MCF 10A (cell line): ENCODE data around the gene CEP43. TPM values are rescaled to one million over a fixed set of nuclear protein-coding genes. Genes with fewer than 3 reads are reported as not detected.

Experiments
- BruUV-seq: library from RNA; stranded (reverse); fragments of 400-500 nt; replicated peaks from 2 replicates; lab custom pipeline; 2021; lab: Mats Ljungman, UMichigan
- CTCF ChIA-PET: fragments of 300-600 bp; sonication (Branson Sonifier 250); formaldehyde crosslinking; extraction: SDS; loops from one replicate; lab custom pipeline; 2021; ENCODE audit warnings: antibody characterized with exemption, inconsistent platforms; lab: Yijun Ruan, JAX
- POLR2A ChIA-PET: fragments of 300-600, 350-650 bp; sonication (Branson Sonifier 250); formaldehyde crosslinking; extraction: SDS; loops from one replicate; lab custom pipeline; 2020; ENCODE audit warnings: antibody characterized with exemption, inconsistent platforms; lab: Yijun Ruan, JAX
- DNase-seq: peaks from one replicate; pipeline ENCODE4 v3.0.0-alpha.2; 2018; ENCODE audit not compliant: unreplicated experiment
- H3K27ac Mint-ChIP-seq: one replicate; pipeline ENCODE4 v1.8.0; 2022; ENCODE audit warnings: mild to moderate bottlenecking, low read depth, mixed read lengths; ENCODE audit not compliant: unreplicated experiment
- H3K27me3 Mint-ChIP-seq: one replicate; pipeline ENCODE4 v1.8.0; 2022; ENCODE audit warnings: mixed read lengths; ENCODE audit not compliant: insufficient read depth, unreplicated experiment
- H3K36me3 Mint-ChIP-seq: one replicate; pipeline ENCODE4 v1.8.0; 2022; ENCODE audit warnings: mild to moderate bottlenecking, moderate library complexity, mixed read lengths; ENCODE audit not compliant: insufficient read depth, unreplicated experiment
- H3K4me1 Mint-ChIP-seq: one replicate; pipeline ENCODE4 v1.8.0; 2022; ENCODE audit warnings: mixed read lengths; ENCODE audit not compliant: insufficient read depth, unreplicated experiment
- H3K4me3 Mint-ChIP-seq: one replicate; pipeline ENCODE4 v1.8.0; 2022; ENCODE audit warnings: mild to moderate bottlenecking, moderate library complexity, mixed read lengths; ENCODE audit not compliant: unreplicated experiment
- H3K9me3 Mint-ChIP-seq: one replicate; pipeline ENCODE4 v1.8.0; 2022; ENCODE audit warnings: mixed read lengths; ENCODE audit not compliant: unreplicated experiment
- CTCF ChIP-seq: fragments of 200-600 bp; IDR thresholded peaks from one replicate; pipeline ENCODE4 v1.8.0; 2022; ENCODE audit warnings: antibody characterized with exemption, mild to moderate bottlenecking; ENCODE audit not compliant: unreplicated experiment
- intact Hi-C: fragments of 100-400 bp; cut with micrococcal nuclease; formaldehyde crosslinking; loops from 2 replicates; pipeline ENCODE4 v1.14.1; 2022
- total RNA-seq: library from RNA; stranded (reverse); gene quantifications from 2 replicates; pipeline ENCODE4 v1.2.3, GENCODE V29; 2022

Gene CEP43
- total RNA-seq, 1 experiment from 2014 or later, result 23.8 TPM

DNA sequence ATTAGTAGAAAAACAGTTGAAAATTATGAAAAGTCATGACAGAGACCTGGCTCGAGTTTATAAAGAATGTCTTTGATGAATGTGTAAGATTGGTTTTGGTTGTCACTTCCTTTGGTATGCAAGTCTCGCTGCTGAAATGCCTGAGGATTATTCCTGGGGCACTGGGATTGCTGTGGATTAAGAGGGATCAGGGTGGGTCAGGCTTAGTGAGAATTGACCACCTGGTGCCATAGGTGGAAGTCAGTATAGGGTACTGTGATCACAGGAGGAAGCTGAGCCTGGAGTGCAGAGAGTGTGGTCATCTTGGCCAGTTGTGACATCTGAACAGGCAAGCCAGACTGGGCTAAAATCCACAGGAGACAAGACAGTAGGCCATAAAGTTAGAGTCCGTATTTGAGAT lies 34.9 kb downstream of the CEP43 start:
- no TSS peak for BruUV-seq
- intact Hi-C loops, result no loop called here
- Mint-ChIP-seq H3K9me3 (no peaks in the 10 kb centered on the region), H3K4me3 (no peak overlapping the region), H3K4me1 (no peaks in the 10 kb centered on the region), H3K27ac (no peak overlapping the region), H3K27me3 (no peaks in the 10 kb centered on the region), H3K36me3 (peaks cover 59% of the 10 kb centered on the region)
- ChIA-PET CTCF (interaction anchor here (1.2 kb wide), 1 partner anchor 9 kb away, joined by 4 read pairs; no protein-coding TSS in a partner anchor), POLR2A (interaction anchor here (0.6 kb wide), 1 partner anchor 13 kb away, joined by 3 read pairs; no protein-coding TSS in a partner anchor)
- no peak for DNase-seq
- no peak for TF ChIP-seq CTCF

GRCh38 chr6:167037762-167038161 lies 38.6 kb downstream of the CEP43 start:
- Mint-ChIP-seq H3K36me3 (peaks cover 69% of the 10 kb centered on the region), H3K4me3 (no peak overlapping the region), H3K27me3 (no peaks in the 10 kb centered on the region)

GRCh38 chr6:167044696-167045095 lies 45.5 kb downstream of the CEP43 start:
- CTCF ChIA-PET, result interaction anchor here (0.6 kb wide), 1 partner anchor 445 kb away, joined by 4 read pairs; no protein-coding TSS in a partner anchor
- BruUV-seq, result no TSS peak

More at GRCh38 chr6:167037762-167038161, 38.6 kb downstream of the CEP43 start:
- no peak for TF ChIP-seq CTCF
- BruUV-seq, result no TSS peak
- POLR2A ChIA-PET, result no interaction called here
- no peak overlapping the region for H3K27ac Mint-ChIP-seq
- no peaks in the 10 kb centered on the region for H3K9me3 Mint-ChIP-seq
- no peak for DNase-seq
- H3K4me1 Mint-ChIP-seq, result no peaks in the 10 kb centered on the region
- CTCF ChIA-PET, result no interaction called here
- intact Hi-C loops, result no loop called here

More at GRCh38 chr6:167044696-167045095, 45.5 kb downstream of the CEP43 start:
- intact Hi-C loops, result no loop called here
- Mint-ChIP-seq H3K9me3 (no peaks in the 10 kb centered on the region), H3K36me3 (peaks cover 44% of the 10 kb centered on the region), H3K27ac (no peak overlapping the region), H3K27me3 (no peaks in the 10 kb centered on the region), H3K4me3 (no peak overlapping the region), H3K4me1 (no peaks in the 10 kb centered on the region)
- DNase-seq, result no peak
- no peak for TF ChIP-seq CTCF
- POLR2A ChIA-PET, result no interaction called here
